Prostate gland (tissue), 2 donors: Measurements from ENCODE around the gene GJB1.

Experiments
- POLR2A ChIP-seq: fragments of 450-650 bp; IDR thresholded peaks from one replicate; pipeline ENCODE4 v1.6.1; 2016; ENCODE audit warnings: antibody characterized with exemption, mild to moderate bottlenecking
- POLR2AphosphoS5 ChIP-seq: sonication (generic); formaldehyde crosslinking; IDR thresholded peaks from one replicate; pipeline ENCODE4 v1.6.1; 2017; ENCODE audit warnings: antibody characterized with exemption
- TF ChIP-seq, protein P1 (sequence below), 4 experiments: fragments of 200-600 bp in 2 of 4; fragments of 450-650 bp in 2 of 4; sonication (generic) in 2 of 4; IDR thresholded peaks; 1 replicate in 3 of 4; 2 replicates in 1 of 4; pipeline ENCODE4 v1.5.1; 2016 to 2019; ENCODE audit warnings: antibody characterized with exemption in 4 of 4, mild to moderate bottlenecking in 2 of 4, moderate library complexity in 2 of 4

- TF ChIP-seq, protein P1, sequence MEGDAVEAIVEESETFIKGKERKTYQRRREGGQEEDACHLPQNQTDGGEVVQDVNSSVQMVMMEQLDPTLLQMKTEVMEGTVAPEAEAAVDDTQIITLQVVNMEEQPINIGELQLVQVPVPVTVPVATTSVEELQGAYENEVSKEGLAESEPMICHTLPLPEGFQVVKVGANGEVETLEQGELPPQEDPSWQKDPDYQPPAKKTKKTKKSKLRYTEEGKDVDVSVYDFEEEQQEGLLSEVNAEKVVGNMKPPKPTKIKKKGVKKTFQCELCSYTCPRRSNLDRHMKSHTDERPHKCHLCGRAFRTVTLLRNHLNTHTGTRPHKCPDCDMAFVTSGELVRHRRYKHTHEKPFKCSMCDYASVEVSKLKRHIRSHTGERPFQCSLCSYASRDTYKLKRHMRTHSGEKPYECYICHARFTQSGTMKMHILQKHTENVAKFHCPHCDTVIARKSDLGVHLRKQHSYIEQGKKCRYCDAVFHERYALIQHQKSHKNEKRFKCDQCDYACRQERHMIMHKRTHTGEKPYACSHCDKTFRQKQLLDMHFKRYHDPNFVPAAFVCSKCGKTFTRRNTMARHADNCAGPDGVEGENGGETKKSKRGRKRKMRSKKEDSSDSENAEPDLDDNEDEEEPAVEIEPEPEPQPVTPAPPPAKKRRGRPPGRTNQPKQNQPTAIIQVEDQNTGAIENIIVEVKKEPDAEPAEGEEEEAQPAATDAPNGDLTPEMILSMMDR (IDR thresholded peaks at IDR 0.05), result peak in 1 of 4 experiments; percentile 18
- TF ChIP-seq POLR2A, result no peak
- peak; percentile 11 for TF ChIP-seq POLR2AphosphoS5
Measured at GRCh38 chrX:71184803-71185495, 38.1 kb upstream of the GJB1 start.
